GM06990 (cell line): ENCODE data around the gene LDLRAD4.

ENCODE experiments used
- DNase-seq: peaks from one replicate; pipeline ENCODE4 v3.0.0-alpha.2; 2011; ENCODE audit not compliant: insufficient read length; ENCODE audit errors: extremely low read depth
- H3K27me3 ChIP-seq: replicated peaks from 2 replicates; pipeline ENCODE4 v1.6.0; 2011; ENCODE audit warnings: low read length; ENCODE audit not compliant: control insufficient read depth, insufficient read depth
- H3K36me3 ChIP-seq: 2 replicates; pipeline ENCODE4 v1.5.1; 2011; ENCODE audit warnings: low read length; ENCODE audit not compliant: control insufficient read depth, insufficient read depth
- H3K4me3 ChIP-seq: replicated peaks from 2 replicates; pipeline ENCODE4 v1.5.1; 2011; ENCODE audit warnings: low read depth, mild to moderate bottlenecking, control low read depth, low read length
- CTCF ChIP-seq: IDR thresholded peaks from 2 replicates; pipeline ENCODE4 v1.5.1; 2011; ENCODE audit warnings: low read length, control low read depth, mild to moderate bottlenecking, inconsistent platforms; ENCODE audit not compliant: insufficient read depth, poor library complexity, severe bottlenecking

LDLRAD4 gene

DNA sequence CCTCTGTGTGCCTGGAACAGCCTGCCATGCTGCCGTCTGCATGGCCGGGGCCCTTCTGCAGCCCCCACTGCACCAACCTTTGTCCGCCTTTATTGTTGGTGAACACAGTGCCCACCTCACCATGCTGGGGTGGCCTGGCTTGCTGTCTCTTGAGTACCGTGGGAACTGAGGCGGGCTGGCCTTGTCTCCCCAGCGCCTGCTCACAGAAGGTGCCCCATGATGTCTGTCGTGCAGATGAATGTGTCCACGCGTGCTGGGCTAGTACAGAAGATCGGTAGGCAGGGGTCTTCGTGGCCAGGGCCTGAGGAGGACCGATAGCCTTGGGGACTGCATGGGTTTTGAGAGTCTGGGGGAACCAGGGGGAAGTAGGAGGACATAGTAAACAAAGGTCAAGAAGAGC is 242.4 kb downstream of the LDLRAD4 start:
- H3K4me3 ChIP-seq = no peak overlapping the region
- H3K27me3 ChIP-seq = no peaks in the 10 kb centered on the region
- H3K36me3 ChIP-seq = no peaks in the 10 kb centered on the region
- TF ChIP-seq CTCF = no peak
- no peak for DNase-seq

DNA sequence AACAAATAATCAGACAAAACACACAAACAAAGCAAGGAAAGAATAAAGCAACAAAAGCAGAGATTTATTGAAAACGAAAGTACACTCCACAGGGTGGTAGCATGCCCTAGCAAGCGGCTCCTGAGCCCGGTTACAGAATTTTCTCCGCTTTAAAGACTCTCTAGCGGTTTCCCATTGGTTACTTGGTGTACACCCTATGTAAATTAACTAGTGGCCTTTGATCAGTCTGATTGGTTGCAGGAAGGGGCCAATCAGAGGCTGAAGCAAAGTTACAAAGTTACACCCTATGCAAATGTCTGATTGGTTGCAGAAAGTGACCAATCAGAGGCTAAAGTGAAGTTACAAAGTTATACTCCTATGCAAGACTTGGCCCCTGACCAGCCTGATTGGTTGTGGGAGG is 242.9 kb downstream of the LDLRAD4 start:
- H3K27me3 ChIP-seq = no peaks in the 10 kb centered on the region
- no peak for DNase-seq
- no peaks in the 10 kb centered on the region for H3K36me3 ChIP-seq
- TF ChIP-seq CTCF = no peak
- no peak overlapping the region for H3K4me3 ChIP-seq

DNA sequence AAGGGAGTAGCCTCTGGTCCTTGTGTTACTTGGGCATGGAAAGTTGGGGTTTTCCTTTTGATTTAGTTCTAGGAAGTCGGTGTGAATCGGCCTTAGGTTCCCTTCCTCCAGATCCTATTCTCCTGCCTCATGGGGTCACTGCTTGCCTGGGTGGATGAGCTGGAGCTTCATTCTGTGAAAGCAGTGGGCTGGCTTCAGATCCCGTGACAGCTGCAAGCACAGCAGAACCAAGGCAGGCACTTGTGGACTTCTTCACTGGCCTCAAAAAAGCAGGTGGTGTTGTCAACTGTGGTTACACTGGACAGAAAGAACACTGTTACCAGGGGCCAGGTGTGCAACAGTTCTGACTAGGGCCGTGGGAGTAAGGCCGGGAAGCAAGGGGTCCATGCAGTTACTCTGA is 243.4 kb downstream of the LDLRAD4 start:
- Histone ChIP-seq H3K27me3 (no peaks in the 10 kb centered on the region), H3K4me3 (no peak overlapping the region), H3K36me3 (no peaks in the 10 kb centered on the region)
- no peak for TF ChIP-seq CTCF
- no peak for DNase-seq

DNA sequence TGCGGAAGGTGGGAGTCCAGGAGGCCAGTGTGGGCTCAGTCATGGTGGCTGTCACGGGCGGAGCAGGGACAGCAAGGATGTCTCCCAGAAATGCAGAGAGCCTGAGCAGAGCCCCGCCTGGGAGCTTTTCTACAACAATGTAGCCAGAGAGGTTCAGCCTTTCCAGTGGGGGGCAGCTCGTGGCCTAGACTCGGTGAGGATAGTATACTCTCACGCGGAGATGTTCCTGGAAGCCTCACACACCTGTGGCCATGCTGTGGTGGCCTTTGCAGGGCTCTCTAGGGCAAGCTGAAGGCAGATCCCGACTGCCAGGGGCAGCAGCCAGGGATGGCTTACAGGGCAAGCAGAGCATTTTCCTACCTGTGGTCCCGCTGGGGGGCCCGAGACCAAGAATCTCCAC is 244.1 kb downstream of the LDLRAD4 start:
- no peak for TF ChIP-seq CTCF
- no peak for DNase-seq
- no peak overlapping the region for H3K4me3 ChIP-seq
- H3K36me3 ChIP-seq = no peaks in the 10 kb centered on the region
- H3K27me3 ChIP-seq = no peaks in the 10 kb centered on the region

- no peaks in the 10 kb centered on the region for H3K27me3 ChIP-seq
- no peak for DNase-seq
- no peak overlapping the region for H3K4me3 ChIP-seq
- no peaks in the 10 kb centered on the region for H3K36me3 ChIP-seq
- no peak for TF ChIP-seq CTCF
Observed at GRCh38 chr18:13463526-13464210, 245.1 kb downstream of the LDLRAD4 start.

GRCh38 chr18:13464432-13465123 is 246.0 kb downstream of the LDLRAD4 start:
- Histone ChIP-seq H3K27me3 (no peaks in the 10 kb centered on the region), H3K4me3 (peak overlapping the region; percentile 61), H3K36me3 (no peaks in the 10 kb centered on the region)
- no peak for TF ChIP-seq CTCF
- DNase-seq = peak; percentile 69
